ENCODE results near the gene MRPS31.

DNA sequence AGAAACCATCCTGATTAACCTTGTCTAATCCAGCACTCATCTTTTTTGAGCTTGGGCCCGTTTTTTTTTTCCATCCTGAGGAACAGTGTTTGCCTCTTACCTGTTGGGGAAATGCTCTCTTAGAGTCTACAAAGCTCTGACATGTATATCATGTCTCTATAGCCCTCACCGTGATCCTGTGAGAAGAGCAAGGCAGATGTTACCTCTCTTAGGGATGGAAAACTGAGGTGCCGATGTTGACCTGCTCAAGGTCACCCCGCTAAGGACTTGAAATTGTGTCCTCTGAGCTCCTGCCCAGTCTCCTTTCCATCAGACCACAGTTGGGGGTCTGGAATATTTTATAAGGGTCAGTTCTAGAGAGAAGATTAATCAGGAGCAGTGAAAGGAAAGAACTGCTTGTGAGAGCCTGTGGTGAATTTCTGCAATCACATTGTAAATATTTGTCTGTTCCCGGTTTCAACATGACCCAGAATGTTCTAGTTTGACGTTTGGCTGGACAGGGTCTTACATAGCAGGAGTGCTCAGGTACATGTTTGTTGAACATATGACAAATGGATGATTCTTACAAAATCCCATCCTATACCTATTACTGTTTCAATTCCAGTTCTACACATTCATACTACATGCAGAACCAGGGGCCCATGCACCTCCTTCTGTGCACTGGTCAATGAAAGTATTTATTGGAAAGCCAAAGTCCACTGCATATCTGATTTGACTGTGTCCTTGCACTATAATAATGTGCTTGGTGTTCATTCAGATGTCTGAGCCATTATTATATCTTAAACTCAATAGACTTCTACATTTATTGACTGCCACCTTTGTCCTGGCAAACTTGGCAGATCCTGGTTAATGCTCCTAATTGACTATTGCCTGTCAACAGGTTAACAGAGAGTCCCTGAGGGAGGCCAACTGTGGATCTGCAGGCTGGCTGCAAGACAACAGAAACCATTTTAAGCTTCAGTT is 30.5 kb upstream of the MRPS31 start:
- TF ChIP-seq, protein P1, sequence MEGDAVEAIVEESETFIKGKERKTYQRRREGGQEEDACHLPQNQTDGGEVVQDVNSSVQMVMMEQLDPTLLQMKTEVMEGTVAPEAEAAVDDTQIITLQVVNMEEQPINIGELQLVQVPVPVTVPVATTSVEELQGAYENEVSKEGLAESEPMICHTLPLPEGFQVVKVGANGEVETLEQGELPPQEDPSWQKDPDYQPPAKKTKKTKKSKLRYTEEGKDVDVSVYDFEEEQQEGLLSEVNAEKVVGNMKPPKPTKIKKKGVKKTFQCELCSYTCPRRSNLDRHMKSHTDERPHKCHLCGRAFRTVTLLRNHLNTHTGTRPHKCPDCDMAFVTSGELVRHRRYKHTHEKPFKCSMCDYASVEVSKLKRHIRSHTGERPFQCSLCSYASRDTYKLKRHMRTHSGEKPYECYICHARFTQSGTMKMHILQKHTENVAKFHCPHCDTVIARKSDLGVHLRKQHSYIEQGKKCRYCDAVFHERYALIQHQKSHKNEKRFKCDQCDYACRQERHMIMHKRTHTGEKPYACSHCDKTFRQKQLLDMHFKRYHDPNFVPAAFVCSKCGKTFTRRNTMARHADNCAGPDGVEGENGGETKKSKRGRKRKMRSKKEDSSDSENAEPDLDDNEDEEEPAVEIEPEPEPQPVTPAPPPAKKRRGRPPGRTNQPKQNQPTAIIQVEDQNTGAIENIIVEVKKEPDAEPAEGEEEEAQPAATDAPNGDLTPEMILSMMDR (IDR thresholded peaks at IDR 0.05) = no peak
- no peak for TF ChIP-seq POLR2A (IDR thresholded peaks at IDR 0.05)
